Stimulated activated CD8-positive, alpha-beta memory T cell treated with anti-CD3 and anti-CD28 coated beads, Interleukin-4, amount 100 ng/mL, for 4 hours (primary cell): Measurements from ENCODE around the gene SNX20.

Experiments used
- DNase-seq, 2 donors: peaks; one replicate each; pipeline ENCODE4 v3.0.0-alpha.2; 2020; ENCODE audit warnings: low read depth in 2 of 2, low spot score in 1 of 2

The SNX20 gene

GRCh38 chr16:50636753-50637374, 44.2 kb downstream of the SNX20 start:
- no peak for DNase-seq

- no peak for DNase-seq
These were observed 45.4 kb downstream of the SNX20 start for GRCh38 chr16:50635505-50636392.

- DNase-seq = no peak
These were observed 46.2 kb downstream of the SNX20 start for GRCh38 chr16:50634947-50635346.

- no peak for DNase-seq
These were observed 47.0 kb downstream of the SNX20 start for GRCh38 chr16:50634090-50634489.

- DNase-seq = no peak
These were observed 47.9 kb downstream of the SNX20 start for GRCh38 chr16:50632927-50633800.

GRCh38 chr16:50631985-50632576, 49.0 kb downstream of the SNX20 start:
- DNase-seq = no peak

- DNase-seq = no peak
These were observed 49.7 kb downstream of the SNX20 start for GRCh38 chr16:50631249-50631984.

GRCh38 chr16:50630394-50631020, 50.6 kb downstream of the SNX20 start:
- no peak for DNase-seq

- no peak for DNase-seq
These were observed 51.8 kb downstream of the SNX20 start for GRCh38 chr16:50629334-50629733.

- DNase-seq = no peak
These were observed 52.8 kb downstream of the SNX20 start for GRCh38 chr16:50628156-50628802.

- no peak for DNase-seq
These were observed 53.7 kb downstream of the SNX20 start for GRCh38 chr16:50627419-50627818.

GRCh38 chr16:50626868-50627267, 54.2 kb downstream of the SNX20 start:
- no peak for DNase-seq

- DNase-seq = no peak
These were observed 55.7 kb downstream of the SNX20 start for GRCh38 chr16:50625374-50625773.

- DNase-seq = no peak
These were observed 56.6 kb downstream of the SNX20 start for GRCh38 chr16:50624449-50624970.

- no peak for DNase-seq
These were observed 58.3 kb downstream of the SNX20 start for GRCh38 chr16:50622643-50623369.

- DNase-seq = no peak
These were observed 59.1 kb downstream of the SNX20 start for GRCh38 chr16:50622029-50622428.
